IgD-negative memory B cell (primary cell): ENCODE measurements around the gene TAC4. TPM values are rescaled to one million over a fixed set of nuclear protein-coding genes. Genes with fewer than 3 reads are reported as not detected.

Experiments
- H3K27ac Mint-ChIP-seq, 3 donors: one replicate each; pipeline ENCODE4 v1.8.0; 2020 to 2022; ENCODE audit warnings: mild to moderate bottlenecking in 3 of 3, mixed read lengths in 3 of 3, moderate library complexity in 1 of 3
- H3K27me3 Mint-ChIP-seq: one replicate; pipeline ENCODE4 v1.8.0; 2021; ENCODE audit warnings: mixed read lengths
- H3K36me3 Mint-ChIP-seq: one replicate; pipeline ENCODE4 v1.8.0; 2020; ENCODE audit warnings: mild to moderate bottlenecking, mixed read lengths
- H3K4me1 Mint-ChIP-seq, 3 donors: one replicate each; pipeline ENCODE4 v1.8.0; 2020 to 2022; ENCODE audit warnings: mixed read lengths in 3 of 3, mild to moderate bottlenecking in 1 of 3
- H3K4me3 Mint-ChIP-seq, 4 donors: one replicate each; pipeline ENCODE4 v1.8.0; 2020 to 2022; ENCODE audit warnings: mild to moderate bottlenecking in 4 of 4, mixed read lengths in 4 of 4, moderate library complexity in 3 of 4
- H3K9me3 Mint-ChIP-seq, 3 donors: one replicate each; pipeline ENCODE4 v1.8.0; 2020 to 2021; ENCODE audit warnings: mixed read lengths in 3 of 3, mild to moderate bottlenecking in 1 of 3
- polyA plus RNA-seq: library from polyadenylated mRNA; unstranded; fragments of 300-500 nt; fragmentation: Illumina TruSeq; gene quantifications from one replicate; pipeline ENCODE4 v1.2.3, GENCODE V29; 2021

Gene TAC4
- polyA plus RNA-seq, 1 donor from 2014 or later, result not detected

DNA sequence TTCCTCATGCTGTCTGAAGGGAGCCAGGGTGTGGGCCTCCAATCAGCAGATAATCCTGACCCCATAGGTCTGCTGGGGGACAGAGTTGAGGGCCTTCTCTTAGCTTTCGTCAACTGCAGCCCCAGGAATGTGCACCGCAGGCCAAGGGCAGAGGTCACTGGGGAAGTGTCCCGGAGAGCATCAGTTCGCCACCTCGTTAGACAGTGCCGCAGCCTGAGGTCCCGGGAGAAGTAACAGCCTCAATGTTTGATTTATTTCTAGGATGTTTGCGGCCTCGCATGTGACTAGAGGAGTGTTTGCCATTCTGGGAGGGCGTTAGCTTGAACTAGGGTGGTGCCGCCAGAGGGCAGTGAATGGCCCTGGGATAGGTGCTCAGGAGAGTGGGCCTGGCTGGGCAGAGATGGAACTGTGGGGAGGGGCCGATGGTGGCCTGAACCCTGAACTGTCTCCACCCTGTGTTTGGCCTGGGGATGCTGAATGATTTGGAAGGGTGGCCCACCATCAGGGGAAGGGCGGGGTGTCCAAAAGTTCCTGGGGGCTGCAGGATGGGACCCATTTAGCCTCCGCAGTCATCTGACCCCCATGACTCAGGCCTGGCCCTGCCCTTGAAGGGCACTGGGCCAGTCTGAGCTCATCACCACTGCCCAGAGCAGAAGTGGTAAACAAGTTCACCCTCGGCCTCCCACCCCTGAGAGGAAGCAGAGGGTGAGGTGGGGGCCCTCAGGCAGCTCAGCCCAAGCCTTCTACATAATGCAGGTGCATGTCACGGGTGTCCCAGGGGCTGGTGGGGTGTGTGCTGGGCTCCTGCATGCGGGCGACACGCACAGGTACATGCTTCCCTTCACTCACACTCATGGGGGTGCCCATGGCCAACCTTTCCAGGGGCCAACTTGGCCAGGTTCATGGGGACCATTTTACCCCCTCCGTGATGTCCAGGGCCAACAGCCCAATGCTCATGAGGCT is 12.4 kb upstream of the TAC4 start:
- no peak overlapping the region for H3K4me3 Mint-ChIP-seq
- no peaks in the 10 kb centered on the region for H3K9me3 Mint-ChIP-seq
- H3K27ac Mint-ChIP-seq, result no peak overlapping the region
- H3K36me3 Mint-ChIP-seq, result no peaks in the 10 kb centered on the region
- peaks cover 21% of the 10 kb centered on the region for H3K27me3 Mint-ChIP-seq
- peaks cover 0 to 3% (median 0%) of the 10 kb centered on the region in 3 donors for H3K4me1 Mint-ChIP-seq

DNA sequence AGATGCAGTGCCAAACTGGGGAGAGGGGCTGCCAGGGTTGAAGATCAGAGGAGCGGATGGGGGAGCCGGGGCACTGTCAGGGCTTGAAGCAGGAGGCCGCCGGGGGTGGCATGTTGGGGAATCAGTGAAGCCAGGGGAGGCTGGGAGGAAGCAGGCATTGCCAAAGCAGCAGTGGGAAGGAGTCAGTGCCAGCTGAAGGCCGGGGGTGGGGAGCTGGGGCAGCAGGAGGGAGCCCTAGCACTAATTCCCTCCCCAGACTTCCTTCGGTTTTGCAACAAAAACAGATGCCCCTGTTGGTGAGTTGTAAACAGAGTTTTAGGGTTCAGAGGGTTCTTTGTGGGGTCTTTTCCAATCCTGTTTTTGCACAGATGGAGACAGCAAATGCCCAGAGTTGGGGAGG is 10.9 kb upstream of the TAC4 start:
- peaks cover 21% of the 10 kb centered on the region for H3K27me3 Mint-ChIP-seq
- no peak overlapping the region for H3K4me3 Mint-ChIP-seq
- H3K36me3 Mint-ChIP-seq, result no peaks in the 10 kb centered on the region
- H3K9me3 Mint-ChIP-seq, result no peaks in the 10 kb centered on the region
- H3K27ac Mint-ChIP-seq, result no peak overlapping the region
- H3K4me1 Mint-ChIP-seq, result peaks cover 0 to 3% (median 0%) of the 10 kb centered on the region in 3 donors

DNA sequence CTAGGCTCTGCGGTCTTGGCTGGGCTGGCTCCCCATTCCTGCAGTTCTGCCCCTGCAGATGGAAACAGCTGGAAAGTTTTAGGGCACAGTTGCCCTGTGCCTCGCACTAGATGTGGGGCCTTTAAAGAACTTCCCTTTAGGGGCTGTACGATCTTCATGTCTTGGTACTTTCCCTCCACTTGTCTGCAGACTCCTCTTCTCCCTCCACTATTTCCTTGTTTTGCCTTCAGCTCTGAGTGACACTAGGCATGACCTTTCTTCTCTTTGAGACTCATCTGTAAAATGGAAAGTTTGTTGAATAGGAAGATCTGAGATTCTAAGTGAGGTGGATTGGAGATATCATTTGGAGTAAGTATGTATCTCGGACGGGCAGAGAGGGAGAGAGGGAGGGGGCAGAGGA is 6.3 kb upstream of the TAC4 start:
- peaks cover 16% of the 10 kb centered on the region for H3K27me3 Mint-ChIP-seq
- no peak overlapping the region for H3K27ac Mint-ChIP-seq
- no peaks in the 10 kb centered on the region for H3K9me3 Mint-ChIP-seq
- peaks cover 5 to 8% (median 7%) of the 10 kb centered on the region in 3 donors for H3K4me1 Mint-ChIP-seq
- no peaks in the 10 kb centered on the region for H3K36me3 Mint-ChIP-seq
- H3K4me3 Mint-ChIP-seq, result no peak overlapping the region

DNA sequence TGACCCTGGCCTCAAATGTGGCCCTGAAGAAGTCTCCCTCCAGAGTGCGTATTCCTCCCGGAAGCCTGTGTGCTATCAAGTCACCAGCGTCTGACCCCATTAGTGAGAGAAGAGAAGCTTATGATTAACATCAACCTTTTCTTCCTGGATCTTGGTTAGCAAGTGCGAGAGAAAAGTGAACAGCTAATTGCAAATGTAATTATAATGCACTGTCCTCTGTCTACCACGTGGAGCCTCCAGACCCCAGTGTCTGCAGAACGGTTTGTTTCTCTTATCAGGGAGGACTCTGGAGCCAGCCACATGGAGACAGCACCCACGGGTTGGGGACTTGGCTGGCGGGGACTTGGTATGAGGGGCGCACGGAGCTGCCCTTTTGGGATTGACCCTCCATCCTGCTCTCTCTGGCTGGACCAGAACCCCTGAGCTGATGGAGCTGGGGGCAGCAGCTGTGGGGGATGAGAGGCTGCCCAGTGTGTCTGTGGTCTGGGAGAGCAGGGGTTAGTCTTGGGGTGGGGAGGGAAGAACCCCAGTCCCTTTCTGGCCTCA is 5.7 kb upstream of the TAC4 start:
- no peak overlapping the region for H3K27ac Mint-ChIP-seq
- H3K4me1 Mint-ChIP-seq, result peaks cover 5 to 11% (median 7%) of the 10 kb centered on the region in 3 donors
- H3K36me3 Mint-ChIP-seq, result no peaks in the 10 kb centered on the region
- peak overlapping the region in 1 of 4 donors; percentile 22 for H3K4me3 Mint-ChIP-seq
- H3K9me3 Mint-ChIP-seq, result no peaks in the 10 kb centered on the region
- peaks cover 12% of the 10 kb centered on the region for H3K27me3 Mint-ChIP-seq

DNA sequence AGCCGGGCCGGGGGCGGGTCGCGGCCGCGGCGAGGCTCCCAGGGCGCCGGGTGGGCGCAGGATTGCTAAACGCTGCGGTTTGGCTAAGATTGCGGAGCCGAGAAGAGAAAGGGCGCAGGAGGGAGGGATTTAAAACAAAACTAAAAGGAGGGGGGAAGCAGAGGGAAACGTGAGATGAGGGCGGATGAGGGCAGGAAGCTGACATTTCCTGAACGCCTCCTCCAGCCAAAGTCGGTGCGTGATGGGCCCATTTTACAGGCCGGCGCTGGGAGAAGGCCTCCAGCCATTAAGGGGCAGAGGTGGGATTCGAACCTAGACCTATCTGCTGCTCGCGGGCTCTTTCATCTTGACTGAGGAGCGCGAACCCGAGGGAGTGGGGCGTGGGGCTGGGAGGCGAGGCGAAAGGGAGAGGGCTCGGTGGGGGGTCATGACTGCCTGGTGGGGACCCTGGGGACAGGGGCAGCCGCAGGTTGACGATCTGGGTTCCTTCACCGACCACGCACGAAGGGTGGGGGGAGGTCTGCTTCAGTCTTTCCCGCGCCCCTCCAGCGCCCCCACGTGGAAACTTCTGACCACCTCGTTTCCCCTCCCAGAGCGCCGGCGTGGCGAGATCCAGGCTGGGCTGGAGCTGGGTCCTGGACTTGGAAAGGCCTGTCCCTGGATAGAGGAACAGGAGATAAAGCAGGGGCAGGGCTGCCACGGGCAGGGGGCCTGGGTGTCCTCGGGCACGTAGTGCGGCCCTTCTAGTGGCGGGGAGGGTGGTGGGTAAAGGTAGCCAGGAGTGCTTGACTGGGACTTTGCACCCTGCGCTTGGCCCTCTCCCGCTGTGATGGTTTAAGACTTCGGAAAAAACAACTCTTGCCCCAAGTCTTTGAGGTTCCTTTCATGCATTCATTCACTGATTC is 3.8 kb upstream of the TAC4 start:
- H3K27me3 Mint-ChIP-seq, result peaks cover 9% of the 10 kb centered on the region
- H3K27ac Mint-ChIP-seq, result peak overlapping the region in 2 of 3 donors; percentile 73 to 79
- H3K9me3 Mint-ChIP-seq, result no peaks in the 10 kb centered on the region
- peak overlapping the region; percentile 87 to 96 (median 92) for H3K4me3 Mint-ChIP-seq
- H3K36me3 Mint-ChIP-seq, result no peaks in the 10 kb centered on the region
- peaks cover 7 to 12% (median 7%) of the 10 kb centered on the region in 3 donors for H3K4me1 Mint-ChIP-seq

DNA sequence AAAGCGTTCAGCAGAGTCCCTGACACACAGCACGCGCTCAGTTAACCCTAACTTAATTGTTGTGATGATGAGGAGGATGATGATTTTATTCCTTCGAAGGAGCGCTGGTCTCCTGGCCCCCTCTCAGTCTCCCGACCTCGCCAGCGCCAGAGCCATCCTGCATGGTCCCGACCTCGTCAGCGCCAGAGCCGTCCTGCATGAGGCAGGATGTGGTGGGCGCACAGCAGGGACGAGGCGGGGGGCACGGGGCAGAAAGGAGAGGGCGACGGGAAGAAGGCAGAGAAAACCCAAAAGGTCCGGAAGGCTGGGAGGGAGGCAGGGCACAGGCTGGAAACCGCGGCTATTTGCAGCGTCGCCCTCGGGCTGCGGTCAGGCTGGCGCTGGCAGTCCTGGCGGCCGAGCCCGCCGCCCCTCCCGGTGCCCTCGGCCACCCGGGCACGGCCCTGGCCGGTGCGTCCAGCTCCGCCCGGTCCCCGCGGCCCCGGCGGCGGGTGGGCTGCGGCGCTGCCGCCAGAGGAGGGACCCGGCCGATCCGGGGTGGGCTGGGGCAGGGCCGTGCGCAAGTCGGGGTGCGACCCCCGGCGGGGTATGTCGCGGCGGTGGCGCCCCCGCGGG is 3.0 kb upstream of the TAC4 start:
- Mint-ChIP-seq H3K36me3 (no peaks in the 10 kb centered on the region), H3K27ac (peak overlapping the region in 2 of 3 donors; percentile 39 to 93), H3K4me3 (peak overlapping the region; percentile 86 to 95 (median 90)), H3K4me1 (peaks cover 7 to 12% (median 7%) of the 10 kb centered on the region in 3 donors), H3K27me3 (peaks cover 9% of the 10 kb centered on the region), H3K9me3 (no peaks in the 10 kb centered on the region)

DNA sequence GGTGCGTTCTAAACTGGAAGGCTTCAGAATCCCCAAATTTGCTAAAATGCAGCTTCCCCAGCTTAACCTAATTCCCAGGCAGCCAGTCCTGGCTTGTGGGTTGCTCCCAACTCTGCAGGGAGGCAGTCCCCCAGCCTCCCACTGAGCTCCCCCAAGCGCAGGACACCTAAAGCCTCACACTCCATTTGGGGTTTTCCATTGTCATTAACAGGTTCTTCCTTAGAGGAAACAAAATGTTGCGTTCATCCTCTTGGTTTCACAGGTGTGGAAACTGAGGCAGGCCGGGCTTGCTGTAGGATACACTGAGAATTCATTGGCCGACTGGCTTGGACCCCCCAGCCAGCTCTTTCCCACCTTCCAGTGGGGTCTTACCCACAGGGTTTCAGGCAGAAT is 2.3 kb upstream of the TAC4 start:
- Mint-ChIP-seq H3K36me3 (no peaks in the 10 kb centered on the region), H3K4me3 (peak overlapping the region; percentile 58 to 90 (median 84)), H3K27ac (peak overlapping the region in 1 of 3 donors; percentile 93), H3K9me3 (no peaks in the 10 kb centered on the region), H3K4me1 (peaks cover 7 to 12% (median 7%) of the 10 kb centered on the region in 3 donors), H3K27me3 (peaks cover 7% of the 10 kb centered on the region)

DNA sequence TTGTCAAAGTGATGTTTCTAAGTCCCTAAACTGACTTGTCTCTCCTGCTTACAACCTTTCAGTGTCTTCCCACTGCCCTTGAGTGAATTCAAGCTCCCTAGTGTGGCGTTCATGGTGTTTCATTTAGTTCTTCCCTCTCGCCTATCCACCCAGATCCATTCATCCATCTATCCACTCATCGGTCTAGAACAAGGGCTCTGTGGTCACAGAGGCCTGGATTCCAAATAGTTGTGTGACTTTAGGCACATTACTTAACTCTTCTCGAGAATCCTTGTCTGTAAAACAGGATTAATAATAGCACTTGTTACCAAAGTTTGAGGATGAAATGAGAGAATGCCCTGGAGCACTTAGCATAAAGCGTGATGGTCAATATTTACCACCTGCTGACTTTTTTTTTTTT is 870 bp upstream of the TAC4 start:
- peaks cover 7 to 12% (median 7%) of the 10 kb centered on the region in 3 donors for H3K4me1 Mint-ChIP-seq
- H3K9me3 Mint-ChIP-seq, result no peaks in the 10 kb centered on the region
- peaks cover 7% of the 10 kb centered on the region for H3K27me3 Mint-ChIP-seq
- H3K27ac Mint-ChIP-seq, result no peak overlapping the region
- peak overlapping the region in 1 of 4 donors; percentile 10 for H3K4me3 Mint-ChIP-seq
- no peaks in the 10 kb centered on the region for H3K36me3 Mint-ChIP-seq

DNA sequence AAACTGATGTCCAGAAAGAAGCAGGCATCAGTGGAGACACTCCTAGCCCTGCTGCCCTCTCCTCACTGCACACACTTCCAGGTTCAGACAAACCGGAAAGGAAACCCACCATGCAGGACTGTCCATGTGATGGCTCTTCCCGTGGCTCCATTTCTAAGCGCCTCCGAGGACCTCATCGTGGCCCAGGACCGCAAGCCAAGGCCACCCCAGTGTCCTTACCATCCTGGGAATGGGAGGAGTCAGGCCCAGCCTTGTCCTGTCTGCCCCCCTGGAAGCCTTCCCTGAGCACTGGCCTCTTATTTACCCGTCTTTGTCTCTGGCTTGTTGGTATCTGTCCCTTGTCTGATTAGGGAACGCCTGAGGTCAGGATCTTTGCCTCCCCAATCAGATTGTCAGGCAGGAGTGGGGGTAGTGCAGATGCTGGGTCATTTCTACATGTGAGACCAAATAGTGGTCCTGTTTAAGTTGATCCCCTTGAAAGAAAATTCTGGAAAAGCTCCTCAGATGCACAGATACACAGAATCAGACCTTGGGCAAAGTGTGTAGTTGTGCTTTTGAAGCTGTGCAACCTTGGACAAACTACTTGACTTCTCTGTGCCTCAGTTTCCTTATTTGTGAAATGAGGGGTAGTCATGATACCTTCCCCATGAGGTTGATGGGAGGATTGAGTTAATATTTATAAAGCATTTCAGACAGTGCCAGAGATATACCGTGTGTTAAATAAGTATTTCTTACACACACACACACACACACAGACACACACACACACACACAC is 744 bp downstream of the TAC4 start:
- Mint-ChIP-seq H3K27ac (peak overlapping the region in 1 of 3 donors; percentile 34), H3K4me3 (no peak overlapping the region), H3K4me1 (peaks cover 7 to 12% (median 7%) of the 10 kb centered on the region in 3 donors), H3K9me3 (no peaks in the 10 kb centered on the region), H3K36me3 (no peaks in the 10 kb centered on the region), H3K27me3 (peaks cover 5% of the 10 kb centered on the region)

DNA sequence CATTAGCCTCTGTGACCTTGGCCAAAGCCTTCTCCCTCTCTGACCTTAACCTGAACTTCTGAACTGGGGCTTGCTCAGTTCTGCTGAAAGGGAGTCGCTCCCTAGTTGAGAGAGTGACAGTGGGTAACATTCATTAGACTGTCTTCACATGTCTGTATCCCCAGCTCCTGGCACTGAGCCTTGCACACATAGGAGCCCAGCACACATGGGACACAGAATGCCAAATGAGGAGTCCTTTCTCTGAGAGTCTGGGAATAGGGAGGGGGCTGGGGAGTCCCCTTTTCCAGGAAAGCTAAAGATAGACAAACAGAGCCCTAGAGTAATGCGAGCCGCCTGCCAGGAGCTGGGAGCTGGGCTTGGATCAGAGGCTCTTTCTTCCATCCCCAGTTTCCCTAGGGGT is 2.5 kb downstream of the TAC4 start:
- H3K36me3 Mint-ChIP-seq, result no peaks in the 10 kb centered on the region
- no peaks in the 10 kb centered on the region for H3K9me3 Mint-ChIP-seq
- peaks cover under 1% of the 10 kb centered on the region for H3K27me3 Mint-ChIP-seq
- peaks cover 0 to 8% (median 2%) of the 10 kb centered on the region in 3 donors for H3K4me1 Mint-ChIP-seq
- peak overlapping the region in 1 of 4 donors; percentile 65 for H3K4me3 Mint-ChIP-seq
- H3K27ac Mint-ChIP-seq, result no peak overlapping the region

DNA sequence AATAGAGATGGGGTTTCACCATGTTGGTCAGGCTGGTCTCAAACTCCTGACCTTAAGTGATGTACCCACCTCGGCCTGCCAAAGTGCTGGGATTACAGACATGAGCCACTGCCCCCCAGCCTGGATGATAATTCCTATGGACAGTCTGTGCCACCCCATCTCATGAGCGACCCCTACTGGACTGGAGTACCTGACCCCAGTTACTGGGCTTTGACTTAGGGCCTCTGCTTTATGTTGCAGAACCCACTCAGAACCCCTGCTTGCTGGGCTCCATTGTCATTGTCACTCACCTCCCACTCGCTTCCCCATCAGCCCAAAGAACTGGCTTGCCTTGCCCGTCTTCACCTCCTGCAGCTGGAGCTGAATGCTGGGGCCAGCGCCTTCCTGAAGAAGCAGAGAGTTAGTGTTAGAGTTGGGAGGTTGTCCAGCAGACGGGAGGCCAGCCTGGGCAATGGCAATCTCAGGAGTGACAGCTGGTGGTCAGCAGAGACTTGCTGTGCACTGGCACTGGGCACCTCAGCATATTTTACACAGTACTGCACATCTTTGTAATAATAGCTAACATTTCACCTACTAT is 4.0 kb downstream of the TAC4 start:
- Mint-ChIP-seq H3K4me3 (no peak overlapping the region), H3K36me3 (no peaks in the 10 kb centered on the region), H3K27ac (peak overlapping the region in 1 of 3 donors; percentile 16), H3K4me1 (peaks cover 0 to 4% (median 2%) of the 10 kb centered on the region in 3 donors), H3K27me3 (no peaks in the 10 kb centered on the region), H3K9me3 (no peaks in the 10 kb centered on the region)

DNA sequence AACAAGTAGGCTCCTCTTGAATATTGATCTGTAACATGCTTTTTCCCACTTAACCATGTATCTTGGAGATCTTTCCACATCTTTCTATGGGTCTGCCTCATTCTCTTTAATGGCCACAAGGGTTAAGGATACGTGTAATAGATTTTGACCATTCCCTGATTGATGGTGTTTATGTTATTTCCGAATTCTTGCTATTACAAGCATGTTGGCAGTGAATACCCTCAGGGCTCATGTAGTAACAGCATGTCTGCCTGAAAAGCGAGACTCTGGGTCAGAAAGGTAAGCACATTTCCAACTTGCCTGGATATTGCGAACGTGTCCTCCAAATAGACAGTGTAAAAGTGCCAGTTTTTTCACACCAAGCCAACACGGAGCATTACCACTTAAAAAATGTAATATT is 5.0 kb downstream of the TAC4 start:
- Mint-ChIP-seq H3K27ac (no peak overlapping the region), H3K27me3 (no peaks in the 10 kb centered on the region), H3K9me3 (no peaks in the 10 kb centered on the region), H3K4me1 (no peaks in the 10 kb centered on the region), H3K36me3 (no peaks in the 10 kb centered on the region), H3K4me3 (no peak overlapping the region)

DNA sequence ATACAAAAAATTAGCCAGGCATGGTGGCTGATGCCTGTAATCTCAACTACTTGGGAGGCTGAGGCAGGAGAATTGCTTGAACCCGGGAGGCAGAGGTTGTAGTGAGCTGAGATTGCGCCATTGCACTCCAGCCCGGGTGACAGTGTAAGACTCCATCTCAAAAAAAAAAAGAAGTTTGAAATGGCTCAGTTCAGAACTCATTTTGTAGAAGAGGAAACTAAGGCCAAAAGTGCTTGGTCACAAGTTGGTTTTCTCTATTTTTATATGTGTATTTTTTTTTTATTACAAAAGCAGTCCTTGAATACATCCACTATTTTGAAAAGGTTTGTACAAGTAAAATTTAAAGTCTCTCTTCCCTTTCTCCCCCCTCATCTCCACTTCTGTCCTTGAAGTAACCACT is 5.5 kb downstream of the TAC4 start:
- Mint-ChIP-seq H3K27ac (no peak overlapping the region), H3K36me3 (peaks cover 2% of the 10 kb centered on the region), H3K4me3 (no peak overlapping the region), H3K4me1 (no peaks in the 10 kb centered on the region), H3K27me3 (no peaks in the 10 kb centered on the region), H3K9me3 (no peaks in the 10 kb centered on the region)
